GM18511 (cell line): ENCODE measurements around the gene TMEM164.

ENCODE experiments used
- ATAC-seq: cut with Tn5 transposase; IDR thresholded peaks from one replicate; pipeline ENCODE4 v1.9.1; 2021; ENCODE audit warnings: mild to moderate bottlenecking, moderate library complexity; ENCODE audit not compliant: unreplicated experiment

TMEM164 gene

GRCh38 chrX:110188701-110189558 is 186.0 kb downstream of the TMEM164 start:
- ATAC-seq = peak; percentile 54

- no peak for ATAC-seq
Observed at GRCh38 chrX:110192516-110192915, 189.6 kb downstream of the TMEM164 start.

DNA sequence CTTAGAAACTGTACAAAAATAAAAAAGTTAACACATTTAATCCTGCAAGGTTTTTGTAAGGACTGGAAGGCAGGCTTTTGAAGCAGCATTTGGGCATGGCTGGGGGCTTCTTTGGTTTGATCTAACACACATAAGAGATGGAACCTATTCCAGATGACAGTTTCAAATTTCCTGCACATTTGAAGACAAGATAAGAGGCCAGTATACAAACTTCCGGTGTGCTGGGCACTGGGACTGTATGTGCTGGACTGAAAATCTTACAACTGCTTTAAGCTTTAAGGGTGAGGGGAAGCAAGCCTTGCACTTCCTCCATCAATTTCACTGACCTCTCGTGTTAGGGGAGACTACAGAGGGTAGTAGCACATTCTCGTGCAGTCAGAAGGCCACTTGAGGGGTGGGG is 192.1 kb downstream of the TMEM164 start:
- ATAC-seq = no peak

DNA sequence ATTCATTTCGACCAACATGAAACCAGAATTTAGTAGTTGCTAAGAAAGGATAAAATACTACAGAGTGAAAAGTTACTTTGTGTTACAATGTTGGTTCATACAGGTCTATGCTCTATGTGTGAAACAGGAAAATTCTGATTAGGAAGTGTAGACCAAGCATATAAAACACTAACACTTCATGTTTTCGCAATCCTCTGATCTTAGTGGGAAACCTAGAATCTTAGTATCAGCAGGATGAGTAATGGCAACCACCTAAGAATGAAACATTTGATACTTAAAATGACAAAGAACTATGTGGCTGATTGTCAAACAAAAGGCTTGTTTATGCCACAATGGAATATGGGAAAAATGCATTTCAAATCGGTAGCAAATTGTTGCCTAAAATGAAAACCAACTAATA is 198.9 kb downstream of the TMEM164 start:
- no peak for ATAC-seq

GRCh38 chrX:110204986-110205385 is 202.1 kb downstream of the TMEM164 start:
- no peak for ATAC-seq

DNA sequence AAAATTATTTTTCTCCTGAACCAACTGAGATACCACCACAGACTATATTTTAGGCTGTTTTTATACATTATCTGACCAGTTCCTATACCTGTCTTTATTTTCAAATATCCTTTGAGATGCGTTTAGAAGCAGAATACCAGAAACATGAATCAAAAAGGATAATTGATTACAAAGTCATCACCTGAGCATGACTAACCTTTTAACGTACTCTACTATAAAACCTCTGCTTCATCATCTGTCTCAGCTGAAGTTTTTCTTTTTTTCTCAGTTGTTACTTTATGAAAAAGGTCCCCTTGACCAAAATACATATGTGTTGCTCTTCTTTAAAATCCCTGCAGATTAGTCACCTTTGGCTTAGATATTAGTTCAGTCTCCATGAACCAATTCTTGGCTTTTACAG is 205.2 kb downstream of the TMEM164 start:
- ATAC-seq = no peak

GRCh38 chrX:110210417-110211139 is 207.7 kb downstream of the TMEM164 start:
- ATAC-seq = no peak

DNA sequence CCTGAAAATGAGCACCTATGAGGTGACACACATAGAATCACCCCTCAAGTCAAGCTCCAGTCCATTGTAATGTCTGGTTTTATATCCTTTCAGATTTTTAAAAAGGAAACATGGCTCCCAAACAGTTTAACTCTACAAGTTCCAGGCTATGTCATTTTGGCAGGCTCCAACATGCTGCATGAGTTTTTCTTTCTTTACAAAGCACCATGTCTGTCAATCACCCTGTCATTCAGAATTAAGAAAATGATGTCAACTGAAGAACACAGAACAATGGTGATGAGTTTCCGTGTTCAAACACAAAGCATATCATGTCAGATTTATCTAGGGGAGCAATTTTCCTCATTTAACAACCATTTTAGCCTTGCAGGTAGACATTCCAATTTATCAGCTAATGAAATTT is 208.4 kb downstream of the TMEM164 start:
- ATAC-seq = no peak

DNA sequence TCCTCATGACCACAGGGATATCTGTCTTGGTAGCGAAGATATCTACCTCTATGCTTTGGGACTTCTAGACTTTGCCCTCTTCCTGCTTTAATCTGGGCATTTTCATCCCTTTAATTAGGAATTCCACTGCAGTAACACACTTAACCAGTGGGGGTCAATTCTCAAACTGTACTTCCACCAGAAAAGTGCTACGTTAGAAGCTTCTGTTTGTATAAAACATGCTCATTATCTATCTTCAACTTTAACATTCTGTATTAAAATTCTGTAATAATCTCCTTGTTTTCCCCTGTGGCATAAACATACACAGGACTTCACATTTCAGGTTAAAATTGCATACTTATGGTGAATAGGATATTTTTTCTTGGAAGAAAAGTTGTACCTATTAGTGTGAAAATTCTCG is 209.4 kb downstream of the TMEM164 start:
- no peak for ATAC-seq

- no peak for ATAC-seq
Observed at GRCh38 chrX:110213183-110213582, 210.3 kb downstream of the TMEM164 start.

- no peak for ATAC-seq
Observed at GRCh38 chrX:110214684-110215083, 211.8 kb downstream of the TMEM164 start.

GRCh38 chrX:110215411-110215810 is 212.5 kb downstream of the TMEM164 start:
- no peak for ATAC-seq

DNA sequence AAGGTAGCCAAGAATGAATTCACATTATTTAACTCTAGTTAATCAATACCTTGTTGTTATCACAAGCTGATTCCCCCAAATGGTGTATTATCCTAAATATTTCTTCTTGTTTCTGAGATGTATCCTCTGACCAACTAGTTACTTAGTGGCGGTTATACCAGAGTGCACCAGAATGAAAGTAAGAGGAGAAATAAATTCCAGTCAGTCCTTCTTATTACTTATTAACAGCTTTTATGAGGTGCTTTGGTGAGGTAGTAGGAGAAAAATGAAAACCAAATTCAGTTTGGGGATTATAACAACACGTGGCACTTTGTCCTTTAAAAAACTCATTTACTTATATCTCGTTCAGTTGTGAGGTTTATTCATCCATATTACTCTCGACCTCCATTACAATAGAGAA is 213.1 kb downstream of the TMEM164 start:
- ATAC-seq = no peak

- no peak for ATAC-seq
Observed at GRCh38 chrX:110218591-110218990, 215.7 kb downstream of the TMEM164 start.

- no peak for ATAC-seq
Observed at GRCh38 chrX:110219920-110220319, 217.0 kb downstream of the TMEM164 start.

GRCh38 chrX:110222497-110223257 is 219.8 kb downstream of the TMEM164 start:
- no peak for ATAC-seq

GRCh38 chrX:110224926-110225617 is 222.2 kb downstream of the TMEM164 start:
- ATAC-seq = no peak

GRCh38 chrX:110226931-110227330 is 224.0 kb downstream of the TMEM164 start:
- no peak for ATAC-seq
